Heart left ventricle (tissue), 16 donors: ENCODE measurements around the gene SBNO1. TPM values are rescaled to one million over a fixed set of nuclear protein-coding genes. Genes with fewer than 3 reads are reported as not detected.
"Not testable (repeated sequence)": the region's sequence is repeated elsewhere in the genome, so short reads cannot be mapped to it uniquely, and the experiment has no call there.

Experiments used
- ATAC-seq, 4 donors: fragments of 200-7000 bp; cut with Tn5 transposase; one replicate each; pipeline ENCODE4 v1.9.1; 2020 to 2022; ENCODE audit warnings: moderate library complexity in 4 of 4, mild to moderate bottlenecking in 3 of 4, moderate number of reproducible peaks in 1 of 4
- DNase-seq, 5 donors: peaks; one replicate each; pipeline ENCODE4 v3.0.0-alpha.2; 2020
- H3K27ac ChIP-seq, 12 donors: fragments of 200-600 bp; sonication (generic) in 4 of 12; one replicate each; pipeline versions ENCODE4 v1.5.0 to v1.8.0; 2016 to 2022; ENCODE audit warnings: mild to moderate bottlenecking in 2 of 12
- H3K27me3 ChIP-seq, 9 donors: fragments of 200-600 bp; sonication (generic) in 2 of 9; one replicate each; pipeline versions ENCODE4 v1.5.1 to v1.8.0; 2016 to 2022; ENCODE audit warnings: mild to moderate bottlenecking in 3 of 9
- H3K36me3 ChIP-seq, 9 donors: fragments of 200-600 bp; sonication (generic) in 2 of 9; one replicate each; pipeline versions ENCODE4 v1.5.0 to v1.8.0; 2018 to 2022; ENCODE audit warnings: mild to moderate bottlenecking in 2 of 9
- H3K4me1 ChIP-seq, 12 donors: fragments of 200-600 bp; sonication (generic) in 4 of 12; one replicate each; pipeline versions ENCODE4 v1.5.0 to v1.8.0; 2016 to 2022; ENCODE audit warnings: mild to moderate bottlenecking in 3 of 12
- H3K4me3 ChIP-seq, 12 donors: fragments of 200-600 bp; sonication (generic) in 4 of 12; one replicate each; pipeline versions ENCODE4 v1.5.0 to v1.8.0; 2017 to 2022; ENCODE audit warnings: mild to moderate bottlenecking in 9 of 12, moderate library complexity in 4 of 12
- H3K9me3 ChIP-seq, 12 donors: fragments of 200-600 bp; sonication (generic) in 4 of 12; one replicate each; pipeline versions ENCODE4 v1.5.0 to v1.8.0; 2016 to 2022; ENCODE audit warnings: mild to moderate bottlenecking in 1 of 12
- CTCF ChIP-seq, 12 donors: fragments of 200-600 bp; sonication (generic) in 4 of 12; IDR thresholded peaks; one replicate each; pipeline versions ENCODE4 v1.5.0 to v1.8.0; 2018 to 2022; ENCODE audit warnings: antibody characterized with exemption in 12 of 12, mild to moderate bottlenecking in 5 of 12
- POLR2A ChIP-seq, 2 donors: fragments of 450-650 bp; IDR thresholded peaks; one replicate each; pipeline ENCODE4 v1.6.1; 2017; ENCODE audit warnings: antibody characterized with exemption in 2 of 2, mild to moderate bottlenecking in 2 of 2, moderate library complexity in 2 of 2
- WGBS, 4 donors: extraction: QIAGEN DNeasy Blood & Tissue Kit in 2 of 4; methylation state at CpG; one replicate each; pipeline versions ENCODE4 v1.1.5 to v1.1.7; 2013 to 2018; 5-methylcytosine and 5-hydroxymethylcytosine counted together
- intact Hi-C, 10 donors: fragments of 100-400 bp; cut with DNase I; formaldehyde crosslinking; loops; one replicate each; pipeline versions ENCODE4 v1.11.1 to v1.14.2; 2022
- polyA plus RNA-seq, 2 donors: library from polyadenylated mRNA; stranded (reverse); fragments of 200-250 nt; gene quantifications; one replicate each; pipeline ENCODE4 v1.2.3, GENCODE V29; 2013
- total RNA-seq, 9 donors: library from RNA; depleted of rRNA in 2 of 9; stranded (reverse); fragments of >200 nt in 2 of 9; fragmentation: NEBNext Ultra II Directional in 3 of 9; extraction: Animal tissue kit (Norgen Biotek cat#: 25700) in 3 of 9; gene quantifications; one replicate each; pipeline versions ENCODE4 v1.1.0 to v1.2.4, GENCODE V29; 2016 to 2023
- donor health status: ischemic (EF 13 %, LVEDD 7.1; RV severe dilation, severe dysfunction).
- donor health status: healthy with polysubstance abuse.
- donor health status: DM: no; HTN: yes; CAD: no.
- donor health status: DM: no; HTN: no; CAD: no.
- donor health status: ischemic (EF 25% LVEDD 6.9; RV normal size, moderate dysfunction).
- donor health status: ischemic (EF 25% LVEDD 5.7; RV mildly dilated, moderate dysfunction).
- donor health status: healthy.
- donor health status: DM: yes; HTN: yes; CAD: no.
- donor health status: ischemic (EF 35%, LVEDD 5.7; RV mildly dilated, moderate dysfunction).
- donor health status: nonischemic (EF 11% LVEDD 7.7; RV severe dilation, severe dysfunction).
- donor health status: DM: yes; HTN: yes; CAD: no.
- donor health status: PGD.
- donor health status: ischemic (EF 29% LVEDD 5.4; RV normal size, mild dysfunction).
- donor health status: nonischemic (EF 23%, LVEDD 6.1; RV moderate dilation, normal function).

Gene SBNO1
- total and polyA plus RNA-seq, 11 donors: 6.3 to 33.8 (median 25.4) TPM

GRCh38 chr12:123260081-123260480, 104.6 kb downstream of the SBNO1 start:
- DNase-seq: no peak
- no peak for TF ChIP-seq POLR2A (IDR thresholded peaks at IDR 0.05)
- TF ChIP-seq CTCF (IDR thresholded peaks at IDR 0.05): no peak
- 82 to 94% (median 83%) methylated on average over 9 of the region's 9 CpGs for WGBS, 4 donors
- H3K9me3 ChIP-seq: no peaks in the 10 kb centered on the region
- no peaks in the 10 kb centered on the region for H3K27me3 ChIP-seq
- H3K4me3 ChIP-seq: no peak overlapping the region
- intact Hi-C loops: loop anchor here in 2 of 10 donors (10.0 kb wide), 1 partner anchor 345 kb away; the partner anchor contains the start of gene DDX55 (in 2 of the 2)
- H3K36me3 ChIP-seq: peaks cover 4 to 98% (median 91%) of the 10 kb centered on the region in 9 donors
- no peak for ATAC-seq
- no peak overlapping the region for H3K27ac ChIP-seq
- peaks cover 0 to 1% (median 0%) of the 10 kb centered on the region in 12 donors for H3K4me1 ChIP-seq

GRCh38 chr12:123258593-123258992, 106.1 kb downstream of the SBNO1 start:
- H3K9me3 ChIP-seq: no peaks in the 10 kb centered on the region
- H3K4me1 ChIP-seq: peaks cover 0 to 15% (median 2%) of the 10 kb centered on the region in 12 donors
- no peak overlapping the region for H3K27ac ChIP-seq
- ATAC-seq (no peak), DNase-seq (no peak)
- WGBS, 4 donors: 69 to 95% (median 73%) methylated on average over 4 of the region's 4 CpGs
- H3K27me3 ChIP-seq: no peaks in the 10 kb centered on the region
- intact Hi-C loops: no loop called here
- TF ChIP-seq CTCF (IDR thresholded peaks at IDR 0.05): no peak
- TF ChIP-seq POLR2A (IDR thresholded peaks at IDR 0.05): no peak
- peaks cover 4 to 100% (median 96%) of the 10 kb centered on the region in 9 donors for H3K36me3 ChIP-seq
- no peak overlapping the region for H3K4me3 ChIP-seq

- TF ChIP-seq CTCF (IDR thresholded peaks at IDR 0.05) (no peak), POLR2A (IDR thresholded peaks at IDR 0.05) (no peak)
- no peaks in the 10 kb centered on the region for H3K27me3 ChIP-seq
Measured at GRCh38 chr12:123254853-123255446, 109.7 kb downstream of the SBNO1 start.

GRCh38 chr12:123253641-123254459, 110.8 kb downstream of the SBNO1 start:
- no peaks in the 10 kb centered on the region for H3K27me3 ChIP-seq
- no peaks in the 10 kb centered on the region for H3K9me3 ChIP-seq
- intact Hi-C loops: no loop called here
- peak overlapping the region in 3 of 12 donors; percentile 14 to 39 (median 24) for H3K27ac ChIP-seq
- peak in 4 of 5 donors; percentile 39 to 75 (median 71) for DNase-seq
- no peak for TF ChIP-seq CTCF (IDR thresholded peaks at IDR 0.05)
- no peak for TF ChIP-seq POLR2A (IDR thresholded peaks at IDR 0.05)
- ATAC-seq: peak; percentile 63 to 87 (median 86)
- H3K4me1 ChIP-seq: peaks cover 0 to 38% (median 8%) of the 10 kb centered on the region in 12 donors
- WGBS, 4 donors: 67 to 76% (median 72%) methylated on average over 21 to 24 of the region's 24 CpGs
- no peak overlapping the region for H3K4me3 ChIP-seq
- peaks cover 3 to 69% (median 54%) of the 10 kb centered on the region in 9 donors for H3K36me3 ChIP-seq

More at GRCh38 chr12:123254853-123255446, 109.7 kb downstream of the SBNO1 start:
- Histone ChIP-seq H3K4me1 (peaks cover 0 to 38% (median 8%) of the 10 kb centered on the region in 12 donors), H3K9me3 (no peaks in the 10 kb centered on the region), H3K36me3 (peaks cover 3 to 69% (median 65%) of the 10 kb centered on the region in 9 donors), H3K27ac (no peak overlapping the region), H3K4me3 (no peak overlapping the region)
- intact Hi-C loops: no loop called here
- no peak for ATAC-seq
- WGBS, 4 donors: 64 to 71% (median 67%) methylated on average over 5 of the region's 5 CpGs
- no peak for DNase-seq

GRCh38 chr12:123252365-123252764, 112.3 kb downstream of the SBNO1 start:
- Histone ChIP-seq H3K4me1 (peaks cover 0 to 43% (median 8%) of the 10 kb centered on the region in 12 donors), H3K36me3 (peaks cover 0 to 60% (median 40%) of the 10 kb centered on the region in 9 donors)
- ATAC-seq, H3K4me3 ChIP-seq, H3K9me3 ChIP-seq, DNase-seq, intact Hi-C loops, H3K27ac ChIP-seq, H3K27me3 ChIP-seq: not testable (repeated sequence)
- 88 to 93% (median 91%) methylated on average over 9 of the region's 9 CpGs for WGBS, 4 donors
